ENCODE results near the gene PCGF3.
A peak's percentile ranks its signal among the peaks of the same experiment; 100 is the strongest.

The PCGF3 gene

DNA sequence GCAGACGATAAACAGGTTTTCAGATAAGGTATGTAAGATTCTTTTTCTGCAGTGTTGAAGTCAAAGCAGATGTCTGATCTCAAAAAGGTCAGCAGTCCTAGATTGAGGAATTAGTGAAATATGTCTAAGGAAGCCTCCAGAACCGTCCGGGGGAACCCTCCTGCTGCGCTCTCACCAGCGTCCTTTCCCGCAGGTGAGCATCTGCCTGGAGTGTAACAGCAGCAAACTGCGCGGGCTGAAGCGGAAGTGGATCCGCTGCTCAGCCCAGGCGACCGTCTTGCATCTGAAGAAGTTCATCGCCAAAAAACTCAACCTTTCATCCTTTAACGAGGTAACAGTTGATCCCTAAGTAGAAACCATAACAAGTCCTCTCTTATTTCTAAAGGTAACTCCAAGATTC is 55.5 kb downstream of the PCGF3 start:
- peaks cover 58% of the 10 kb centered on the region for H3K36me3 Mint-ChIP-seq

DNA sequence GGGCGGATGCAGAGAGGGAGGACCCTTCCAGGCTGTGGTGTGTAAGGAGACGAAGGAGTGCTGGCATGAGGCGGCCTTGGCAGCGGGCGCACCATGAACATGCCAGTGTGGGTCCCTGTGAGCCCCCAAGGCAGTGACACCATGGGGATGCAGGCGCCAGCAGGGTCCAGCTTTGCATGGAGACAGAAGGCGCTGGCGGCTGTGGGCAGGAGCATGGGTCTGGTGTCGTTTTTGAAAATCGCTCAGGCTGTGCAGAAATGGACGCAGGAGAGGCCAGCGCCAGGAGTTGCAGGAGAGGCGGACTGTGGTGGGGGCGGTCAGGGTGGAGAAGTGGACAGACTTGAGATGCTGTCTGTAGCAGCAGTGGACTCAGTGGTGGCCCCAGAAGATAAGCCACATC is 56.1 kb downstream of the PCGF3 start:
- H3K4me3 Mint-ChIP-seq = no peak overlapping the region
- peaks cover 18% of the 10 kb centered on the region for H3K4me1 Mint-ChIP-seq
- ATAC-seq = no peak
- peaks cover 64% of the 10 kb centered on the region for H3K36me3 Mint-ChIP-seq
- no peaks in the 10 kb centered on the region for H3K27me3 Mint-ChIP-seq
- H3K9me3 Mint-ChIP-seq = no peaks in the 10 kb centered on the region
- H3K27ac Mint-ChIP-seq = no peak overlapping the region

More for the DNA sequence above, 55.5 kb downstream of the PCGF3 start:
- no peak overlapping the region for H3K4me3 Mint-ChIP-seq
- H3K4me1 Mint-ChIP-seq = peaks cover 18% of the 10 kb centered on the region
- no peaks in the 10 kb centered on the region for H3K9me3 Mint-ChIP-seq
- no peak for ATAC-seq
- peak overlapping the region; percentile 3 for H3K27ac Mint-ChIP-seq
- no peaks in the 10 kb centered on the region for H3K27me3 Mint-ChIP-seq

DNA sequence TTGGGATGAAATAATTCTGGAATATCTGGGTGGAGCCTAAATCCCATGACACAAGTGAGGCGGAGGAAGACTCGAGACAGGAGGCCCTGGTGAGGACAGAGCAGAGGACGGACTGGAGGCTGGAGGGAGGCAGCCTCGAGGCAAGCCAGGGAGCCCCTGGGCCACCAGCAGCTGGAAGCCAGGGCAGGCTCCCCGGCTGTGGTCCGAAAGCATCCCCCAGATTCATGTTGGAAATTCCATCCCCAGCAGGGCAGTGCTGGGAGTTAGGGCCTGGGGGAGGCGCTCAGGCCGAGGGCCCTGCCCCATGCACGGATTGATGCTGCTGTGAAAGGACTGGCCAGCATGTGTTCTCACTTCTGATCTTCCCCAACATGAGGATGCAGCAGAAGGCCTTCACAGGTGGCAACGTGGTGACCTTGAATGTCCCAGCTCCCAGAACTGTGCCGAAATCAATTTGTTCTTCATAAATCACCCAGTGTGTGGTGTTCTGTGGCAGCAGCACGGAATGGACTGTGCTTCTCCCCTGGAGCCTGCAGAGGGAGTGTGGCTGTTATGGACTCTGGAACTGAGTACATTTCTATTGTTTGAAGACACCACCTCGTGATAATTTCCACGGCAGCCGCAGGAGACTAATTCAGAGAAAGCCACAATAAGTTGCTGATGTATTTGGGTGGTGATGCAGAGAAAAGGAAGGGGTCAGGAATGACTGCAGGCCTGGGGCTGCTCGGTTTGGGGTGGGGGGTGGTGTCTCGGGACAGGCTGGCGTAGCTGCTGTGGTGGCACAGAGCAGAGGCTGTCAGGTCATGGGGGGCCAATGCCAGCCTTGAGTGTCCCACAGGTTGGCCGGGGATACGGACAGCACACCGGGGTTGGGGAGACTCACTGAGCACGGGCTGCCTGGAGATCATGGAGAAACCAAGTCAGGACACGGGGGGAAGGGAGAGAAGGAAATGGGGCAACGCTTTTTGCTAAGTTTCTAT is 56.9 kb downstream of the PCGF3 start:
- Mint-ChIP-seq H3K27ac (no peak overlapping the region), H3K4me3 (no peak overlapping the region), H3K4me1 (peaks cover 18% of the 10 kb centered on the region), H3K27me3 (no peaks in the 10 kb centered on the region), H3K36me3 (peaks cover 68% of the 10 kb centered on the region), H3K9me3 (no peaks in the 10 kb centered on the region)
- no peak for ATAC-seq

DNA sequence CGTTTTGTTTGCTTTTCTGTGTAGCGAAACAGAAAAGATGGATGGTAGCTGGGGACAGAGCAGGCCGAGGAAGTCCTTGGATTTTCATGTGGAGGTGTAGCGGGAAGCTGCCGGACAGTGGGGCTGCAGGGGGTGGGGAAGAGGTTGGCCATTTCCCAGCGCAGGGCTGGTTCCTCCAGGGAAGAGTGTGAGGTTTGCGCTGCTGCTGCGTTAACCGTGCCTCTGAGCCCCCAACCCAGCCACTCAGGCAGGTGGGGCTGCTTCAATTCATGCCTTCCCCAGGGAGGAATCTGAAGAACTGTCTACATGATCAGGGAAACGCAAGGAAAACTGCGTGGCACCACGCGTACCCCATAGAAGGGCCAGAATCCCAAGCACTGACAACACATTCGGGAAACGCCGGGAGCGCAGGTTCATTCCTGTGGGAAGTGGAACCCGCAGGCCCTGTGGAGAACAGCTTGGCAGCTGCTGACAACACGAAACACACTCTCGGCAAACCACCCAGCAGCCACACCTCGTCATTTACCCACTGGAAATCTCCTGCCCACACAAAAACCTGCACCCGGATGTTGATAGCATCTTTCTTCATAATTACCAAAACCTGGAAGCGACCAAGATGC is 57.7 kb downstream of the PCGF3 start:
- Mint-ChIP-seq H3K27ac (no peak overlapping the region), H3K4me3 (no peak overlapping the region), H3K4me1 (peaks cover 18% of the 10 kb centered on the region), H3K36me3 (peaks cover 65% of the 10 kb centered on the region), H3K27me3 (no peaks in the 10 kb centered on the region), H3K9me3 (no peaks in the 10 kb centered on the region)
- no peak for ATAC-seq

DNA sequence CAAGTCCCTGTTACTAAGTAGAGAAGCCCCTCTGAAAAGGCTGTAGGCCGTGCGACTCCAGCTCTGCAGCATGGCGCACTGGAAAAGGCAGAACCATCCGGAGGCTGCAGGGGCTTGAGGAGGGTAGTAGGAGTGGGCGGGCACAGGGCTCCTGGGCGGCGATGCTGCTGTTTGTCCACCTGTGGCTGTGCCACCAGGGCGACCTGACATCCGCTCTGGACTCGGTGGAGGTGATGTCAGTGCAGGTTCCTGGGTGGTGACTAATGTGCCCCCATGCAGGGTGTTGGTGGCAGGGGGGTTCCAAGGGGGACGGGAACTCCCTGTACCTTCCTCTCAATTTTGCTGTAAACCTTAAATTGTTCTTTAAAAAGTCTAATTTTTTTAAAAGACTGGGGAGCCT is 58.3 kb downstream of the PCGF3 start:
- no peak for ATAC-seq
- Mint-ChIP-seq H3K4me3 (no peak overlapping the region), H3K36me3 (peaks cover 65% of the 10 kb centered on the region), H3K9me3 (no peaks in the 10 kb centered on the region), H3K27ac (no peak overlapping the region), H3K4me1 (peaks cover 18% of the 10 kb centered on the region), H3K27me3 (no peaks in the 10 kb centered on the region)

DNA sequence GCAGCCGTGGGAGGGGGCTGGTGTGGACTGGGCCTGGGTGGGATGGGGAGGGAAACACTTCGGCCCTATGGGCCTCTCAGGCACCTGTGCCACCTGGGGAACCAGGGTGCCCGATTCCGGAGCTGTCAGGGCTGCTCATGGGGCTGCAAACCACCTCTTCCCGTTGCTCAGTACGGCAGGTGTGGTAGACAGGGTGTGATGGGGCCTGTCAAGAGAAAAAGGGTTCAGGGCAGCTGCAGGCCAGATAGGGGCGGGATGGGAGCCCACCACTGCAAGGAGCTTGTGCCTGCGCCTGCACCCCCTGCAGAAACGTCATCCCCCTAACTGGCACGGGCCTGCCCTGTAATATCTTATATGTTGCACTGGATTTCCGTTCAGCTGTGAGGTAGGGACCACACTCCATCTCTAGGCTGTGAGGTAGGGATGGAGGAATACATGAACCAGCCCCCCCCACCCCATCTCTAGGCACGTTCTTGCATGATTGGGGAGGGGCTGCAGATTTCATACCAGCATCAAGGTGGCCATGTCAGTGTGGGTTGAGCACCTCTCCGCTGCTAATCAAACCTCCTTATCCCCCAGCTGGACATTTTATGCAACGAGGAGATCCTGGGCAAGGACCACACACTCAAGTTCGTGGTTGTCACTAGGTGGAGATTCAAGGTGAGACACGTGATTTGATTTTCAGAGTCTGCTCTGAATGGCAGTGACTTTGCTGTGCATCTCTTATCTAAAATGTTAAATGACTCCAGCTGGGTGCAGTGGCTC is 59.0 kb downstream of the PCGF3 start:
- Mint-ChIP-seq H3K36me3 (peaks cover 70% of the 10 kb centered on the region), H3K9me3 (no peaks in the 10 kb centered on the region)

DNA sequence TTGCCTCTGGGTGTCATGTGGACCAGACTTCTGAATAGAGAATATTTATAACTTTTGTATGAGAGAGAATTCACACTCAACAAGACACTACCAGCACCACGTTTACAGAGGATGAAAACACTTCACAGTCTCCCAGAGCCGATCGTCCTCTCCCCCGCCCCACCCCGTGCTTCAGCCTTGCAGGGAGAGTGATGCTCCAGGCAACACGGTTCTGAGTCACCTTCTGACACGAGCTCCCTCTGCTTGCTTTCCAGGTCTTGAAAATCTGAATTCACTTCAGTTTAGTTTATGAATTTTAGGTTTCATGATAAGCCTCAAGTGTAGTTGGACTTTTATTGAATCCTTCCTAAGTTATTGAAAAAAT is 60.5 kb downstream of the PCGF3 start:
- Mint-ChIP-seq H3K4me3 (no peak overlapping the region), H3K27me3 (no peaks in the 10 kb centered on the region), H3K4me1 (peaks cover 6% of the 10 kb centered on the region), H3K27ac (peak overlapping the region; percentile 56), H3K36me3 (peaks cover 59% of the 10 kb centered on the region), H3K9me3 (no peaks in the 10 kb centered on the region)
- ATAC-seq = no peak

More for the DNA sequence above, 59.0 kb downstream of the PCGF3 start:
- ATAC-seq = no peak
- Mint-ChIP-seq H3K27ac (no peak overlapping the region), H3K27me3 (no peaks in the 10 kb centered on the region), H3K4me1 (peaks cover 17% of the 10 kb centered on the region), H3K4me3 (no peak overlapping the region)

DNA sequence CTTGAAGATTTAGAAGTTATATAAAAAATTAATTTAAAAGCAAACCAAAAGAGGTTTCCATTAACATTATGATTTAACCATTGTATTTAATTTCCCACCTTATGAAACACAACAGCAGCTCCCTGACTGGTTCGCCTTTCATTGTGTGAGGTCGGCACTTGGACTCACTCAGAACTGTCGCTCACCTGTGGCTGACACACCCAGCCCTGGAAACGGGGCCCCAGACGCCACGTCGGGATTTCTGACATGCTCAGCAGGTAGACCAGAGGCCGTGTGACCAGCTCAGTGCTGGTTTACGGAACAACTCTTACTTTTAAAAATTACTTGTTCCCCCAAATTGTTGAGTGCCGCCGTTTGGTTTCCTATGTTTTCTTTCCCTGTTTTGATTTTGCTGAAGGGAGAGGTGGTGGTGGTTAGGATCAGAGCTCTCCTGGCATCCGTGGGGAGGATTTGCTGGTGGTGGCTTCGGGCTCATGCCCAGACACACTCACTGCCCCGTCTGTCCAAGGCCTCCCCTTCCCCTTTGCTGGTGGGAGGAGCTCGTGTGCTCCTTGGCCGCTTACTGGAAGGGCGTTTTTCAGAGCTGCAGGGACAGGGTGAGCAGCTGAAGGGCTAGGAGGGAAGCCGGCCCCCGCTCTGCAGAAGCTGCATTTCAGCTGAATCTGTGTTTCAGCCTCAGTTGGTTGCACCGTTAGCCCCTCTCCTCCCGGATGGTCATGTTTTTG is 61.1 kb downstream of the PCGF3 start:
- ATAC-seq = no peak
- peak overlapping the region; percentile 56 for H3K27ac Mint-ChIP-seq
- H3K9me3 Mint-ChIP-seq = no peaks in the 10 kb centered on the region
- no peak overlapping the region for H3K4me3 Mint-ChIP-seq
- H3K4me1 Mint-ChIP-seq = peaks cover 4% of the 10 kb centered on the region
- H3K36me3 Mint-ChIP-seq = peaks cover 53% of the 10 kb centered on the region
- H3K27me3 Mint-ChIP-seq = no peaks in the 10 kb centered on the region

DNA sequence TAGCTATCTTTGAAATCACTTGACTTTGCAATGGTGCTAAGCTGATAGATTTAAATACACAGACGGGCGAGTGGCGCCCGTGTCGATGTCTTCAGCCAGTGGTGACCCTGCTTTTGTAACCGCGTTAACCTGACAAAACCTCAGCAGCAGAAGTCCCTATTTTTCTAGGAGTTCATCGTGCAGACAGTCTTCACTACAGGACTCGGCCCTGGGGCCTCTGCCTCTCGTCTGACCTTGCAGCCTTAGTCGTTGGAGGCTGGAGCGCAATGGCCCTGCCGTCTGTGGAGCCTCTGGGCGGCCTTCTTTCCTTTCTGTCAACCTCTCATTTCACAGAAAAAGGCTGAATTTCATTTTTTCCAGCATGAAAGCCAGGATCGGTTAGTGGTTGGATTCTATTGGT is 62.4 kb downstream of the PCGF3 start:
- Mint-ChIP-seq H3K9me3 (no peaks in the 10 kb centered on the region), H3K4me3 (no peak overlapping the region), H3K36me3 (peaks cover 43% of the 10 kb centered on the region), H3K4me1 (peaks cover 11% of the 10 kb centered on the region), H3K27me3 (no peaks in the 10 kb centered on the region), H3K27ac (no peak overlapping the region)
- ATAC-seq = no peak

DNA sequence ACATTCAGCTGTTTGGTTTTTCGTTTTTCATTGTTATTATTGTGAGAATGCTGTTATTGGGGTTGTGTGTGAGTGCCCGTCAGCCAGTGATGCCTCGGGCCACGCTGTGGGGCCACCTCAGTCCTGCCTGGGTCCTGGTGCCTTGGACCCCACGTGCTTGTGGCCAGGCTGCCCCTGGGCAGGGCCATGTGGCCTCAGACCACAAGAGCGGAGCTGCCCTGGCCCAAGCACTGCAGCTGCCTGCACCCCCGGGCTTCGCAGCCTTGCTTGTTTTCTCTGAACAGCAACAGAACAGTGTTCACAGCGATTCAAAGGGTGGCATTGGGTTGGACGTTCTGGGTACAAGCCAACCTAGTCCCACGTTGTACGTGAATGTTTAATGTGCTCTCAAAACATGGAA is 63.4 kb downstream of the PCGF3 start:
- no peak overlapping the region for H3K4me3 Mint-ChIP-seq
- H3K27me3 Mint-ChIP-seq = no peaks in the 10 kb centered on the region
- no peak overlapping the region for H3K27ac Mint-ChIP-seq
- H3K4me1 Mint-ChIP-seq = peaks cover 17% of the 10 kb centered on the region
- no peak for ATAC-seq
- peaks cover 35% of the 10 kb centered on the region for H3K36me3 Mint-ChIP-seq
- H3K9me3 Mint-ChIP-seq = no peaks in the 10 kb centered on the region

DNA sequence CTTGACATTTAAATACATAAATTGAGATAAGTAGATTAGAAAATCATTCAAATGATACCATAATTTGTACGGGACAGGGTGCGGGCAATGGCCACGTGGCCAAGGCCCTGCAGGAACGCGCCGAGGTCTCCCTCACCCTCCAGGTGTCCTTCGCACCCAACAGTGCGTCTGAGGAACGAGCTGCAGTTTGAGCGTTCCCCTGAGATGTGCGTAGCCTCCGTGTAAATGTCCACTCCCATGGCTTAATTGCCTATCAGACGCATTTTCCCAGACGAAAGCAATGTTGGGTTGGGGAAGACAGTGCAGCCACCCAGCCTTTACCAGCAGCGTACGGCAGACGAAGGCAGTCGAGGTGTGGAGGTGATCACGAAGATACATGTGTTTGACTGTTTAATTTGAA is 63.9 kb downstream of the PCGF3 start:
- Mint-ChIP-seq H3K4me1 (peaks cover 19% of the 10 kb centered on the region), H3K27me3 (no peaks in the 10 kb centered on the region), H3K4me3 (no peak overlapping the region), H3K27ac (no peak overlapping the region), H3K9me3 (no peaks in the 10 kb centered on the region), H3K36me3 (peaks cover 39% of the 10 kb centered on the region)
- ATAC-seq = no peak

DNA sequence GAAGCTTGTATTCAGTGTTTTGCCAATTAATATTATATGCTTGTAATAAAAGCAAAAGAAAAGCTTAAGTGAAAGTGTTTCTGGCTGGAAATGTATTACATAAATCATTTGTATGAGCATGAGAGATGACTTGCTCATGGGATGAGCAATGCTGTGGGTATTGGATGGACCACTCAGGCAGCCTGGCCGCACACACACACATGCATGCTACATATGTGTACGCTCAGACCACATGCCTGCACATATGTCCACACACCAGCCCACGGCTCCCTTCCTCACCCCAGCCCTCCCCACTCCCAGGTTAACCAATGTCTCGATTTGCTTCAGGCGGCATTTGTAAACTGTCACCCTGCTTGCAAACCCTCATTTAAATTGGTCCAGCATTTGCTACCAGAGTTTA is 64.4 kb downstream of the PCGF3 start:
- peaks cover 39% of the 10 kb centered on the region for H3K36me3 Mint-ChIP-seq
- ATAC-seq = no peak
- H3K4me1 Mint-ChIP-seq = peaks cover 24% of the 10 kb centered on the region
- H3K9me3 Mint-ChIP-seq = peaks cover 2% of the 10 kb centered on the region
- H3K27me3 Mint-ChIP-seq = no peaks in the 10 kb centered on the region
- H3K4me3 Mint-ChIP-seq = no peak overlapping the region
- no peak overlapping the region for H3K27ac Mint-ChIP-seq

DNA sequence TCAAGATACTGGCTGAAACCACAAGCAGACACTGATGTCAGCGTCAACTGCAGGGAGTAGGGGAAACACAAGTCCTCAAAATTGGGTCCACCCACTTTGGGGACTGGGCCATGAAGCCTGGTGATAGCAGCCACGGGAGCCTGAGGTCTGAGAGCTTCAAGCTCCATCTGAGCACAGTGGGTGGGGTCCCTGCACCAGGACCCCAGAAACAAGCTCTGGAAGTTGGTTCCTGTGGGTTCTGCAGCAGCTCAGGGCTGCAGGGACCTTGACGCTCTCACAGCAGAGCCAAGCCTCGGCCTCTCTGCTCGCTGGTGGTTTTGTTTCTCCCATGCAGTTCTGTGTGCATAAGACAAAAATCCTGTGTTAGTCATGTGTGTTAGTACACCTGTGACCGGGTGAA is 65.8 kb downstream of the PCGF3 start:
- Mint-ChIP-seq H3K27me3 (no peaks in the 10 kb centered on the region), H3K36me3 (peaks cover 41% of the 10 kb centered on the region), H3K9me3 (peaks cover 2% of the 10 kb centered on the region), H3K4me1 (peaks cover 33% of the 10 kb centered on the region), H3K27ac (no peak overlapping the region), H3K4me3 (no peak overlapping the region)
- no peak for ATAC-seq

DNA sequence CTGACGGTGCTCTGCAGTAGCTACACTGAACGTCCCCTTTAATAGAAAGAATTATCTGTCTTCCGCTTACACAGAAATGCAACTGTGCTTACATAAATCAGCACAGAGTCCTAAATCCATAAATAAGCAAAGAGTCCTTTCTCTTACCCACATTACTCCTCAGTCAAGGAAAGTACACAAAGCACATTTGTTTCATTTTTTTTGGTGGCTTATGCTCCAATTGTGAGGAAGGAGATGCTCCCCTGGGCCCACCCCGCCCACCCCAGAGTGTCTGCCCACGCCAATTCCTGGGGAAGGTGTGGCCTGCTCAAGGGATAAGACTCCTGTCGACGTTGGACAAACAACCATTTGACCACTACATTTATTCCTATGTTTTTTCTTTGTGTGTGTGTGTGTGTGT is 66.5 kb downstream of the PCGF3 start:
- no peak for ATAC-seq
- Mint-ChIP-seq H3K27ac (no peak overlapping the region), H3K9me3 (peaks cover 2% of the 10 kb centered on the region), H3K27me3 (no peaks in the 10 kb centered on the region), H3K36me3 (peaks cover 41% of the 10 kb centered on the region), H3K4me1 (peaks cover 40% of the 10 kb centered on the region), H3K4me3 (no peak overlapping the region)

DNA sequence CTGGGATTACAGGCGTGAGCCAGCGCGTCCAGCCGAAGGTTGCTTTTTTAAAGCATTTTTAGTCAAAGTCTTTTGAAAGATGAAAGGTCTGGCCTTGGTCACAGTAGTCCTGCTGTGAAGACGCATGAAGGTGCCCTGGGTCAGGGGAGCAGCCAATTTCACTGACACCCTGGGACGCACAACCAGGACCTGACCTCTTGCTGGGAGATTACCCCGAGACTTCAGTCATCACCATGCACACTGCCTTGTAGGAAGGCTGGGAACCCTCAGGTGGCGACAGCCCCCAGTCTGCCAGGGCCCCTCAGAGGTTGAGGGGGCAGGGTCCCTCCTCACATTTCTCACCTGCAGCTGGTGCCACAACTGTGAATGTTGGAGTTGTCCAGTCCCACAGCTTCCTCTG is 67.1 kb downstream of the PCGF3 start:
- H3K27ac Mint-ChIP-seq = no peak overlapping the region
- H3K36me3 Mint-ChIP-seq = peaks cover 41% of the 10 kb centered on the region
- ATAC-seq = no peak
- H3K4me3 Mint-ChIP-seq = no peak overlapping the region
- H3K27me3 Mint-ChIP-seq = no peaks in the 10 kb centered on the region
- H3K4me1 Mint-ChIP-seq = peaks cover 45% of the 10 kb centered on the region
- H3K9me3 Mint-ChIP-seq = peaks cover 2% of the 10 kb centered on the region

Data from stimulated activated memory B cell treated with anti-CD40 and anti-IgM and Interleukin-4, amounts not matched to agents 10 μg/mL and 1 μg/mL and 100 μg/mL, for 72 hours (primary cell).